HepG2 (cell line): ENCODE data around the gene CLDN15. TPM values are rescaled to one million over a fixed set of nuclear protein-coding genes. Genes with fewer than 3 reads are reported as not detected.

ENCODE experiments used
- ATAC-seq: fragments of 200-7000 bp; cut with Tn5 transposase; 3 replicates; pipeline ENCODE4 v1.9.1; 2020; ENCODE audit warnings: mild to moderate bottlenecking, moderate library complexity
- BruUV-seq: library from RNA; stranded (reverse); fragments of 400-500 nt; replicated peaks from 2 replicates; lab custom pipeline; 2021; lab: Mats Ljungman, UMichigan
- CTCF ChIA-PET: fragments of 300-600 bp; formaldehyde crosslinking; extraction: SDS; loops from one replicate; lab custom pipeline; 2021; ENCODE audit warnings: low total read pairs, inconsistent platforms, low intra/inter-chr PET ratio; lab: Yijun Ruan, JAX
- POLR2A ChIA-PET: fragments of 350-600 bp; sonication (Branson Sonifier 250); formaldehyde crosslinking; loops from one replicate; lab custom pipeline; 2020; ENCODE audit warnings: antibody characterized with exemption, inconsistent platforms; lab: Yijun Ruan, JAX
- DNase-seq: peaks from one replicate; pipeline ENCODE4 v3.0.0-alpha.2; 2015; ENCODE audit warnings: low spot score
- FAIRE-seq: peaks from 3 replicates; lab custom pipeline; 2011; peaks lifted over from hg19 to GRCh38; lab: Jason Lieb, UNC
- H2AFZ ChIP-seq: one replicate; pipeline ENCODE4 v1.6.1; 2011; ENCODE audit warnings: low read length, inconsistent platforms
- H3K27ac ChIP-seq: fragments of 300-600 bp; 3 replicates; pipeline ENCODE4 v1.8.0; 2011; ENCODE audit warnings: mixed run types, mild to moderate bottlenecking, mixed read lengths, low read length, inconsistent platforms; ENCODE audit not compliant: insufficient read depth; ENCODE audit errors: extremely low read length
- H3K27me3 ChIP-seq, 2 experiments: fragments of 200-600 bp in 1 of 2; 2 replicates in 1 of 2; 3 replicates in 1 of 2; pipeline versions ENCODE4 v1.6.0 to v1.8.0; 2011; ENCODE audit warnings: low read length in 2 of 2, mild to moderate bottlenecking in 2 of 2, moderate library complexity in 2 of 2, inconsistent platforms in 1 of 2; ENCODE audit not compliant: insufficient read depth in 2 of 2, control insufficient read depth in 1 of 2
- H3K36me3 ChIP-seq, 2 experiments: fragments of 200-600 bp in 1 of 2; replicated peaks in 1 of 2; 2 replicates in 1 of 2; 3 replicates in 1 of 2; pipeline versions ENCODE4 v1.5.1 to v1.8.0; 2011; ENCODE audit warnings: low read length in 2 of 2, inconsistent platforms in 1 of 2; ENCODE audit not compliant: insufficient read depth in 2 of 2, control insufficient read depth in 1 of 2
- H3K4me1 ChIP-seq: 2 replicates; pipeline ENCODE4 v1.5.1; 2012; ENCODE audit warnings: low read length, inconsistent platforms; ENCODE audit not compliant: insufficient read depth
- H3K4me2 ChIP-seq: 2 replicates; pipeline ENCODE4 v1.6.0; 2011; ENCODE audit warnings: low read depth, low read length, inconsistent platforms
- H3K4me3 ChIP-seq, 3 experiments: fragments of 200-600 bp in 1 of 3; sonication (generic), shearing (Covaris generic) in 1 of 3; replicated peaks in 1 of 3; 2 replicates each; pipeline ENCODE4 v1.5.1; 2011 to 2016; ENCODE audit warnings: low read length in 3 of 3, inconsistent platforms in 2 of 3, low read depth in 2 of 3, mild to moderate bottlenecking in 2 of 3, control low read depth in 1 of 3, mixed read lengths in 1 of 3; ENCODE audit not compliant: insufficient read depth in 1 of 3
- H3K79me2 ChIP-seq: one replicate; pipeline ENCODE4 v1.6.1; 2011; ENCODE audit warnings: low read length, inconsistent platforms; ENCODE audit not compliant: insufficient read depth
- H3K9ac ChIP-seq: 2 replicates; pipeline ENCODE4 v1.6.0; 2011; ENCODE audit warnings: mild to moderate bottlenecking, low read depth, low read length, inconsistent platforms; ENCODE audit not compliant: insufficient read depth
- H3K9me3 ChIP-seq: 2 replicates; pipeline ENCODE4 v1.5.1; 2012; ENCODE audit warnings: mild to moderate bottlenecking, low read length
- H4K20me1 ChIP-seq: 2 replicates; pipeline ENCODE4 v1.6.0; 2011; ENCODE audit warnings: inconsistent platforms, mild to moderate bottlenecking, low read length, moderate library complexity; ENCODE audit not compliant: insufficient read depth
- AGO1 ChIP-seq: fragments of 200-400 bp; formaldehyde crosslinking; IDR thresholded peaks from 2 replicates; pipeline ENCODE4 v1.6.1; 2017; ENCODE audit warnings: mild to moderate bottlenecking, low read depth, low read length, moderate library complexity; ENCODE audit not compliant: poor library complexity, severe bottlenecking
- AGO2 ChIP-seq: fragments of 200-400 bp; formaldehyde crosslinking; optimal IDR thresholded peaks from 2 replicates; pipeline ENCODE3; 2017; ENCODE audit warnings: mild to moderate bottlenecking, low read depth, low read length, moderate library complexity
- E2F5 ChIP-seq: sonication (generic); formaldehyde crosslinking; conservative IDR thresholded peaks from 2 replicates; pipeline ENCODE4 v1.4.0; 2020; ENCODE audit warnings: missing genetic modification reagents
- EP300 ChIP-seq, 3 experiments: sonication (generic) in 1 of 3; formaldehyde crosslinking in 1 of 3; IDR thresholded peaks; 2 replicates each; pipeline versions ENCODE4 v1.5.1 to v1.6.1; 2011 to 2020; ENCODE audit warnings: low read depth in 2 of 3, low read length in 2 of 3, borderline replicate concordance in 1 of 3, improper control_type of control experiment in 1 of 3, mild to moderate bottlenecking in 1 of 3, missing genetic modification reagents in 1 of 3, moderate library complexity in 1 of 3
- ESRRA ChIP-seq: sonication (generic); formaldehyde crosslinking; IDR thresholded peaks from 2 replicates; pipeline ENCODE4 v1.5.1; 2020; ENCODE audit warnings: mild to moderate bottlenecking, low read depth, missing genetic modification reagents
- FOXM1 ChIP-seq: sonication (generic); formaldehyde crosslinking; IDR thresholded peaks from 2 replicates; pipeline ENCODE4 v1.5.0; 2020; ENCODE audit warnings: missing genetic modification reagents
- ISL2 ChIP-seq: sonication (generic); formaldehyde crosslinking; IDR thresholded peaks from 2 replicates; pipeline ENCODE4 v1.5.0; 2020; ENCODE audit warnings: missing genetic modification reagents
- MED1 ChIP-seq: sonication (generic); formaldehyde crosslinking; IDR thresholded peaks from 2 replicates; pipeline ENCODE4 v1.4.0; 2020; ENCODE audit warnings: missing genetic modification reagents
- POLR2A ChIP-seq, 2 experiments: IDR thresholded peaks; 2 replicates each; pipeline ENCODE4 v1.6.1; 2011; ENCODE audit warnings: low read depth in 2 of 2, low read length in 2 of 2, mild to moderate bottlenecking in 1 of 2, moderate library complexity in 1 of 2; ENCODE audit not compliant: insufficient read depth in 1 of 2
- POLR2G ChIP-seq: fragments of 200-400 bp; formaldehyde crosslinking; IDR thresholded peaks from 2 replicates; pipeline ENCODE4 v1.6.1; 2018; ENCODE audit warnings: mild to moderate bottlenecking, low read depth, low read length, moderate library complexity
- RBFOX2 ChIP-seq: fragments of 200-400 bp; formaldehyde crosslinking; IDR thresholded peaks from 2 replicates; pipeline ENCODE4 v1.6.1; 2017; ENCODE audit warnings: low read depth, mild to moderate bottlenecking, low read length
- TAF1 ChIP-seq: sonication (generic); formaldehyde crosslinking; IDR thresholded peaks from 2 replicates; pipeline ENCODE4 v1.4.0; 2020; ENCODE audit warnings: missing genetic modification reagents
- ZFYVE20 ChIP-seq: sonication (generic); formaldehyde crosslinking; IDR thresholded peaks from 2 replicates; pipeline ENCODE4 v1.8.0; 2023; ENCODE audit warnings: low read depth, mild to moderate bottlenecking, moderate library complexity, missing genetic modification reagents, borderline replicate concordance
- ZKSCAN5 ChIP-seq: sonication (generic); formaldehyde crosslinking; IDR thresholded peaks from 2 replicates; pipeline ENCODE4 v1.5.1; 2020; ENCODE audit warnings: mild to moderate bottlenecking, missing genetic modification reagents
- ZNF549 ChIP-seq: sonication (generic); formaldehyde crosslinking; IDR thresholded peaks from 2 replicates; pipeline ENCODE4 v1.5.0; 2020; ENCODE audit warnings: missing genetic modification reagents
- ZNF7 ChIP-seq: IDR thresholded peaks from 2 replicates; pipeline ENCODE4 v1.6.1; 2016; ENCODE audit warnings: missing biosample characterization, missing genetic modification reagents
- WGBS: methylation state at CpG from one replicate; pipeline ENCODE4 v1.1.6; 2017; ENCODE audit warnings: low lambda C conversion rate; 5-methylcytosine and 5-hydroxymethylcytosine counted together
- in situ Hi-C: cut with HindIII; loops from 2 replicates; pipeline ENCODE4 v1.10.0; 2017; ENCODE audit warnings: low pct_unique_long_range_greater_than_20kb; ENCODE audit not compliant: extremely low pct_ligation_motif_present
- intact Hi-C: fragments of 100-400 bp; cut with micrococcal nuclease; formaldehyde crosslinking; loops from one replicate; pipeline ENCODE4 v1.10.0; 2022; ENCODE audit not compliant: unreplicated experiment
- polyA plus RNA-seq, 8 experiments: library from polyadenylated mRNA; depleted of rRNA in 3 of 8; stranded (reverse) in 7 of 8; unstranded in 1 of 8; fragments of >200 nt; fragmentation: Illumina TruSeq in 4 of 8; extraction: Trizol in 4 of 8; gene quantifications; 2 replicates each; pipeline versions ENCODE4 v1.2.1 to v1.2.3, GENCODE V29; 2011 to 2016; ENCODE audit warnings: low read depth in 4 of 8, missing spikeins in 1 of 8, mixed read lengths in 1 of 8; ENCODE audit not compliant: insufficient read depth in 1 of 8
- total RNA-seq, 5 experiments: library from RNA; depleted of rRNA; stranded (reverse); fragments of >200 nt; fragmentation: Illumina TruSeq; extraction: Trizol; gene quantifications; 2 replicates each; pipeline ENCODE4 v1.2.3, GENCODE V29; 2016; ENCODE audit warnings: low read depth in 1 of 5

Gene CLDN15
- total and polyA plus RNA-seq, 2 of the 13 experiments (the other 11 are each of a cell fraction or from before 2014, with no cell fraction given), result 7.1 to 17.8 TPM

- TF ChIP-seq AGO1, result peak; percentile 90
- peak; percentile 19; the same call in 1 of the 2 replicates for TF ChIP-seq POLR2G
- TF ChIP-seq AGO2, result peak; percentile 77
- TF ChIP-seq POLR2A (IDR thresholded peaks at IDR 0.05; ENCODE audit: insufficient read depth in 1 of 2, low read depth in 2 of 2, low read length in 2 of 2), result peak; percentile 20 to 47; a peak in 1 of 4 replicates
- TF ChIP-seq RBFOX2, result peak; percentile 75
- TF ChIP-seq ESRRA (CRISPR knock-in tag), result no peak
- POLR2A ChIA-PET, result interaction anchor here (0.5 to 11.6 kb wide), 3 partner anchors 8 to 30 kb away, joined by 4 to 202 read pairs (median 6); partner anchors contain the start of genes CLDN15, PLOD3 and ZNHIT1
- Histone ChIP-seq H2AFZ (no peak overlapping the region), H3K4me2 (no peak overlapping the region), H4K20me1 (no peaks in the 10 kb centered on the region), H3K27me3 (no peaks in the 10 kb centered on the region), H3K4me1 (peaks cover 17% of the 10 kb centered on the region), H3K9ac (no peak overlapping the region), H3K4me3 (no peak overlapping the region), H3K79me2 (no peaks in the 10 kb centered on the region), H3K27ac (no peak overlapping the region), H3K36me3 (peaks cover 15 to 26% of the 10 kb centered on the region in 2 experiments; a peak in 4 of 5 replicates), H3K9me3 (no peaks in the 10 kb centered on the region)
- 96% methylated on average over 10 of the region's 17 CpGs for WGBS
- ATAC-seq, result no peak
- DNase-seq, result no peak
- BruUV-seq, result no TSS peak
- CTCF ChIA-PET, result no interaction called here
- in situ Hi-C loops, result no loop called here
- no peak for FAIRE-seq
- intact Hi-C loops, result no loop called here
Measured at GRCh38 chr7:101207459-101207858, 30.1 kb downstream of the CLDN15 start.

DNA sequence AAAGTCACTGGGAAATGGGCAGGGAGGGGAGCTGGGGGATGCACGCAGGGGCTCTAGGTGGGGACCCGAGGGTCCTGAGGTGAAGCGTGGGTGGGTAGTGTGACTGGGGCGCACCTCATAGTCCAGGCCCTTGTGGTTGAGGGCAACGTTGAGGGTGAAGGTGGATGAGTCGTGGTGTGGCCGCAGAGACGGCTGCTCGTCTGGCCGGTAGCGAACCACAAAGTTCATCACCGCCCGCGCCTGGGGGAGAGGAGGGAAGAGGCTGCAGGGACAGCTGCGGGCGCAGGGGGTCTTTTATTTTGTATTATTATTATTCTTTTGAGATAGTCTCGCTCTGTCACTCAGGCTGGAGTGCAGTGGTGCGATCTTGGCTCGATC, 30.9 kb downstream of the CLDN15 start:
- Histone ChIP-seq H3K4me1 (peaks cover 19% of the 10 kb centered on the region), H3K4me3 (no peak overlapping the region), H3K79me2 (no peaks in the 10 kb centered on the region), H3K4me2 (no peak overlapping the region), H3K9ac (no peak overlapping the region), H3K27ac (no peak overlapping the region), H4K20me1 (no peaks in the 10 kb centered on the region), H3K9me3 (no peaks in the 10 kb centered on the region), H2AFZ (no peak overlapping the region), H3K36me3 (peaks cover 12 to 23% of the 10 kb centered on the region in 2 experiments; a peak in 4 of 5 replicates), H3K27me3 (no peaks in the 10 kb centered on the region)
- CTCF ChIA-PET, result no interaction called here
- intact Hi-C loops (no loop called here), in situ Hi-C loops (no loop called here)
- WGBS, result 94% methylated on average over 18 of the region's 19 CpGs
- POLR2A ChIA-PET, result interaction anchor here (0.6 to 11.6 kb wide), 3 partner anchors 9 to 93 kb away, joined by 3 to 202 read pairs (median 6); partner anchors contain the start of genes CLDN15, PLOD3 and ZNHIT1
- BruUV-seq, result no TSS peak
- ATAC-seq (no peak), DNase-seq (no peak), FAIRE-seq (no peak)
- no peak for TF ChIP-seq ZKSCAN5
- TF ChIP-seq AGO2, result peak; percentile 6
- TF ChIP-seq TAF1 (CRISPR knock-in tag), result no peak
- no peak for TF ChIP-seq MED1 (CRISPR knock-in tag)
- no peak for TF ChIP-seq FOXM1 (CRISPR knock-in tag)
- no peak for TF ChIP-seq ISL2 (CRISPR knock-in tag)
- TF ChIP-seq ZNF549 (CRISPR knock-in tag), result no peak
- no peak for TF ChIP-seq ZNF7
- TF ChIP-seq EP300 (IDR thresholded peaks at IDR 0.05; ENCODE audit: low read depth in 2 of 2, low read length in 2 of 2), result no peak
- TF ChIP-seq EP300 (CRISPR knock-in tag; IDR thresholded peaks at IDR 0.05; ENCODE audit: borderline replicate concordance), result no peak
- TF ChIP-seq E2F5 (CRISPR knock-in tag), result no peak
- TF ChIP-seq ZFYVE20 (CRISPR knock-in tag), result no peak
- TF ChIP-seq RBFOX2, result 0 out of 2 replicates have a peak, but pooled peaks have one; percentile 53
